ENCODE results near the gene KRTAP4-5.
"Not testable (repeated sequence)": the region's sequence is repeated elsewhere in the genome, so short reads cannot be mapped to it uniquely, and the experiment has no call there.

KRTAP4-5 gene

DNA sequence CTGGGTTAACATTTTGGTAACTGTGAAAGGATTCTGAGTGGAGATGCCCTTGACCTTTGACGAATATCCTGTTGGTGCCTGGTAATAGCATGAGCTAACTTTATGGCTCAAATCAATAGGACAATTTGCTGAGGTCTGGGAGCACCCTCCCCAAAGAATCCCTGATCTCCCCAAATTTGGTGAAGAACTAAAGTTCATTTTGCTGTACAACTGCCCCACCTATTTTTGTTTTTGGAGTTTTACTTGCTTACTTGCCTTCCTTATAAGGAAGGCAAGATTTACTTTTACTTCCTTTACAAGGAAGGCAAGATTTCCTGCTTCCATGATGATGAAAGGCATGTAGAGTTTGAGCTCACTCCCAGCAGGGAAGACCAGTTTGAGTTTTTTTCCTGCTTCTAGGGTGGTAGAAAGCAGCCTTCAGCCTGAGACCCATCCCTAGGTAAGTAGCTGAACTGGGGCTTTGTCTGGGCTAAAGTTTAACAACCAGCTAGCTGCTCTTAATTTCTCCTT lies 41.6 kb downstream of the KRTAP4-5 start:
- no peak overlapping the region for H3K4me3 Mint-ChIP-seq
- CTCF ChIA-PET: no interaction called here
- H3K27ac Mint-ChIP-seq: no peak overlapping the region
- H3K27me3 Mint-ChIP-seq: peaks cover 10% of the 10 kb centered on the region
- no peak for DNase-seq
- peaks cover 7% of the 10 kb centered on the region for H3K9me3 Mint-ChIP-seq
- peaks cover 6% of the 10 kb centered on the region for H3K4me1 Mint-ChIP-seq
- peaks cover 1% of the 10 kb centered on the region for H3K36me3 Mint-ChIP-seq

- H3K4me3 Mint-ChIP-seq, H3K4me1 Mint-ChIP-seq, DNase-seq, CTCF ChIA-PET, H3K9me3 Mint-ChIP-seq, H3K27ac Mint-ChIP-seq, H3K36me3 Mint-ChIP-seq: not testable (repeated sequence)
- H3K27me3 Mint-ChIP-seq: peaks cover 15% of the 10 kb centered on the region
Measured at GRCh38 chr17:41105347-41105746, 44.3 kb downstream of the KRTAP4-5 start, which contains the start of gene KRTAP4-9. Gene KRTAP4-9, plus strand, starts transcription at chr17:41105389. Its CDS starts 0 bp downstream, at chr17:41105389.

DNA sequence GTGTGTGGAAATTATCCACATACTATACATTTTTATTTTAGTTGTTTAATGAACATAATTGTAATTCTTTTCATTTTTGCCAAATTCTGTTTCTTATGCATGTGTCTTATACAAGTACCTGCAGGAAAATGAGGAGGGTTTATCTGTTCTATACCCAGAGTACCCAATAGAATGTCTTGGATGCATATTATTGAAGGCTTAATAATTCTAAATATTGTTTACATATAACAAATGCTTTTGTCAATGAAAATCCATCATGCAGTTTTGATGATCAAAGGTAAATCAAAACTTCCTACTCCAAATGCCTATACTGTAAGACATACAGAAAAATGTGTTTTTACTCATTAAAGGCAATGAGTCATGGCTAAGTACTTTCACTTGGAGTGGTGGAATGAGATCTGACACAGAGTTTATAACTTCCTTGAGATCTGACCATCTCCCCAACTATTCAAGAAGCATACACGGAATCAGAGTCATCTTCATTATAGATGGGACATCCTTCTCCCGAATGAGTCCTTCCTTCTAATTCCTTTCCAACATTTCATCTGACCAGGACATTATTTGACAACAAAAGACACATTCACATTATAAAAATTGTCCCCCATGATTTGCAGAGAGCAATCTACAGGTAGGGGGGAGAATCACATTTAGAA lies 45.1 kb downstream of the KRTAP4-5 start:
- H3K36me3 Mint-ChIP-seq, CTCF ChIA-PET, H3K27ac Mint-ChIP-seq, H3K4me3 Mint-ChIP-seq, H3K9me3 Mint-ChIP-seq, DNase-seq, H3K4me1 Mint-ChIP-seq, H3K27me3 Mint-ChIP-seq: not testable (repeated sequence)

GRCh38 chr17:41103896-41104295 lies 45.7 kb downstream of the KRTAP4-5 start:
- Mint-ChIP-seq H3K27ac (no peak overlapping the region), H3K9me3 (peaks cover 5% of the 10 kb centered on the region), H3K4me1 (peaks cover 6% of the 10 kb centered on the region), H3K4me3 (no peak overlapping the region), H3K36me3 (no peaks in the 10 kb centered on the region), H3K27me3 (peaks cover 10% of the 10 kb centered on the region)
- CTCF ChIA-PET: no interaction called here
- no peak for DNase-seq

- Mint-ChIP-seq H3K27me3 (peaks cover 13% of the 10 kb centered on the region), H3K4me3 (no peak within 1 kb of the TSS), H3K27ac (no peak within 1 kb of the TSS), H3K36me3 (no peaks in the 10 kb centered on the region), H3K9me3 (no peaks in the 10 kb centered on the region), H3K4me1 (no peaks in the 10 kb centered on the region)
- CTCF ChIA-PET: no interaction called here
- no peak for DNase-seq
Measured at GRCh38 chr17:41101586-41102259, 47.9 kb downstream of the KRTAP4-5 start, which contains the start of gene KRTAP4-16. Gene KRTAP4-16, minus strand, starts transcription at chr17:41102209. Its CDS starts 0 bp downstream, at chr17:41102209.

DNA sequence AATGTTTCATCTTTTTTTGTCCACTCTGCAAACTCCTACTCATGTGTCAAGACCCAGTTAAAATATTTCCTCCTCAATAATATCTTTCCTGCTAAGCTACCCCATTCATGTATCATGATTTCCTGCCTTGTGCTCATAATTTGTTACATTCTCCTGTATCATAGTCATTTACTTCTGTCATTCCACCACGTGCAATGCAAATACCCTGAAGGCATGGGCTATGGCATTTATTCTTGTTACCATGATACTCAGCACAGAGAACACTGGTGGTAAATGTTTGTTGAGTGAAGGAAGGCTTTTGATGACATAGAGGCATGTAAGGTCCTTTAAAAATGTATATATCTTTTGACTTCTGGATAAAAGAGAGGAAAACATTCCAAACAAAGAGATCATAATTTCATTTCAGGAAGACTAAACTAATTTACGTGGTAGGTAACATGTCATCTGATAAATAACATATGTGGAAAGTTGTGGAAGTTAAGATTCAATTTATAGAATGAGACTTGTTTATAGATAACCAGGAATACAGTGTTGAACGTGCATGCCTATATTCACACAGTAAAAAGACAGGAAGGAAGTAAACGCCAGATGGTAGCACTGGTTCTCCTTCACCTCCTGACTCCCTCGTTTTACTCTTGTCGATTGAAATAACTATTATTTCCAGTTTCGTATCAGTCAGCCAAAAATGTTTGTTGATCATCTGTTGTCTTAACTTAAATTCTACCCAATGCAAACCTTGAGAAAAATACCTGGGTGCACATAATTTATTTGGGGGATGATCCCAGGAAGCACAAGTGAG lies 49.7 kb downstream of the KRTAP4-5 start:
- H3K4me1 Mint-ChIP-seq, H3K27me3 Mint-ChIP-seq, CTCF ChIA-PET, H3K27ac Mint-ChIP-seq, H3K9me3 Mint-ChIP-seq, H3K4me3 Mint-ChIP-seq, H3K36me3 Mint-ChIP-seq, DNase-seq: not testable (repeated sequence)

Data from activated naive CD4-positive, alpha-beta T cell treated with anti-CD3 and anti-CD28 coated beads, Interleukin-2, amount 10 ng/mL, durations not matched to agents 7 days and 5 days (primary cell).